ENCODE measurements around the gene FBXO45.
"Not testable (repeated sequence)": the region's sequence is repeated elsewhere in the genome, so short reads cannot be mapped to it uniquely, and the experiment has no call there.

Gene FBXO45

DNA sequence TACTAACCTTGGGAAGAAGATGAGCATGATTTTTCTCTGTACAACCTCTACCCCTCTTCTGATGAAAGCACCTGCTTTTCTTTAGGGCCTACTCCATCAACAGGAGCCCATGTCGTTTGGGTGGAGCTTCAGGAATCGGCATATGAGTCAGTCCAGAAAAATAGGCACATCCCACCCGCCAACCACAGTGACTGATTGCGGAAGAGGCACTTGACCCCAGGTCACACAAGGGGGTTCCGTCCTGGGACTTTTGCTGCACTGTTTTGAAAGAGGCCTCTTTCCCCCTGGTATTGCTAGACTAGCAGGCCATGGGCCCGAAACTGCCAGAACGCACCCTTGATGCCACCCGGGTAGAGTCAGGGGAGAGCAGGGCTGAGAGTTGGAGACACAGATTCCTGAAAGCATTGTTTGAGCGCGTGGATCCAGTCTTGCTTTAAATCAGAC, 51.7 kb downstream of the FBXO45 start:
- no peak for DNase-seq

DNA sequence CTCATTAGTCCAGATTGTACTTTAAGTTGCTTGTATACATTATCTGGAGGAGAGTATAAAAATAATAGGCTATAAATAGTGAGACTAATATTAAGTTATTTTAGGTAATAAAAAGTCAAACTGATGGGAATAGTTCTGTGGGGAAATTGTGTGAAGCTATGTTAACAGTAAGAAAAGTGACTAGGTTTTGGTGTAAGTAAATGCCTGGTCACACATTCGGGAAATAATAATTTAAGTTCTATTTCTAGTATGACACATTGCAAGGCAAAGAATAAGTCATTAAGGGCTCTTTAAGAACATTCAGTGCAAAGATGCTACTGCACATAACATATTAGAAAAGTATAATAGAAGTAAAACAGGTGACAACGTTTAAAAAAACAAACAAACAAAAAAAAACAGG, 52.2 kb downstream of the FBXO45 start:
- DNase-seq, result no peak

DNA sequence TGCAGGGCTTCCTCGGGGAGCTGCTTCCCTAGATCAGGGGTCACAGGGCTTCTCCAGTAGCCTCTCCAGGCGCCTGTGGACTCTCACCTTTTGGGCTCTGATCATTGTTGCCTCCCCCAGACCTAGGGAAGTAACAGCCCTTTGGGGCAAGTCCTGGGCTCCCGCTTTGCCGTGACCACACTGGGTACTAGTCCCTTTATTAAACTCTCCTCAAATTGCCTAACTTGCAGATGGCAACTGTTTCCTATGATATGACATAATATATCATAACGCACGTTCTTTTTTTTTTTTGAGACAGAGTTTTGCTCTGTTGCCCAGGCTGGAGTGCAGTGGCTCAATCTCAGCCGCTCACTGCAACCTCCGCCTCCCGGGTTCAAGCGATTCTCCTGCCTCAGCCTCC, 53.2 kb downstream of the FBXO45 start:
- no peak for DNase-seq

DNA sequence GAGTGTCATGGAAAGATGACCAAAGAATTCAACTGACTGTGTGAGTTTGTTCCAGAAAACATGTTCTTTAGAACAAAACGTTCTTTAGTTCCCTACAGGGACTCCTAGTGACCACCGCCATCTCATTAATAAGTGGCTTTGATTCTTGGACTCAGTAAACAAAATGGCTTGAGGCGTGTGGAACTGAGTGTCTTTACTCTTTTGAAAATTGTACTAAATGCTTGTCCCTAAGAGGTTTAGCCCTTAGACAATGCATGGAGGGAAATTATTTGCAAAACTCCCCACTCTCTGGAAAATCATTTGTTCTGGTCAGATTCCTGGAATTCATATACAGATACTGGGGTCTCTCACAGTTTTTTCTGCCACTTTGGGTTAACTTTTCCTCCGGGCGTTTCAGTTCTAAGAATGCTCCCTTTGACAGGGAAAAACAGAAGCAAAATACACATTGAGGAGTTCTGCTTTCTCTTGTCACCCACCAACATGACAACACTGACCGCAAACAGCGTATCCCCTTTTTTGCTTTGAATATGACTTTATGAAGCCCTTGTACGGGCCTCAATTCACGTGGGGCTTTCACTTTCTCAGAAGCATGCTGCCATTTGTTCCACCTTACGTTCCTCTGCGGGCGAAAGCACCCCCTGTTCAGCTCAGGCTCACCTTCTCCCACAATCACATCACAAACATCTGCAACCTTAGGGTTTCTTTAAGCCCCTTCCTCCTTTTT, 55.8 kb downstream of the FBXO45 start:
- DNase-seq, result no peak

DNA sequence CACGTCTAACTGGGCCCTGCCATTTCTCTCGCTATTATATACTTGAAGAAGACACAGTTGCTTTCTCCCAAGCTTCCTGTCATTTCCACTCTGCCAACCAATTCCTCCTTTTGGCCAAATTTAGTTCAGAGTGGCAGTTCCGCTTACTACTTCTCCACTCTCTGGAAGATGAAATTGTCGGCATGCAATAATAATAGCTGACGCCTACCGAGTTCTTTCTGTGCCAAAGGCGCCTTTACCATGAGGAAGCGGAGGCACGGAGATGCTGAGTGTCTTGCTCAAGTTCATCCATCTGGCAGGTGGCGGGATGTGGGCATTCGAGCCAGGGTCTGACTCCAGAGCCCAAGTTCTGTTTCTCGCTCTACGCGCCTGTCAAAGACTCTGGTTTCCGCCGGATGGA, 56.4 kb downstream of the FBXO45 start:
- no peak for DNase-seq

DNA sequence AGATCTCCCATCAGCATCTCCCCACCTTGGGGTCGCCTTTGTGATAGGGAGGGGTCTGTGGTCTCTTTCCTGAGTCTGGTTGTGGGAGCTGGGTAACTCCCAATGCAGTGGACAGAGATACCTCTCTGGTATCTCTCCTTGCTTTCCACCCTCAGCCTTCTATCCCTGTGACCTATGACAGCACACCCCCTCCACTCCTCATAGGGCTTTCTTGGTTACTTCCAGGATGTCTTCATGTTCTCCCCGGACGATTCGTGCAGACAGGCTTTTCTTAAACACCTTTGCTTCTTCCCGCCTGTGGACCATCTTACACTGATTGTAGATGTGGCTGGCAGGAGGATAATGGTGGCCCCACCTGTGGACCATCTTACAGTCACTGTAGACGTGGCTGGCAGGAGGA, 56.9 kb downstream of the FBXO45 start:
- DNase-seq, result no peak

DNA sequence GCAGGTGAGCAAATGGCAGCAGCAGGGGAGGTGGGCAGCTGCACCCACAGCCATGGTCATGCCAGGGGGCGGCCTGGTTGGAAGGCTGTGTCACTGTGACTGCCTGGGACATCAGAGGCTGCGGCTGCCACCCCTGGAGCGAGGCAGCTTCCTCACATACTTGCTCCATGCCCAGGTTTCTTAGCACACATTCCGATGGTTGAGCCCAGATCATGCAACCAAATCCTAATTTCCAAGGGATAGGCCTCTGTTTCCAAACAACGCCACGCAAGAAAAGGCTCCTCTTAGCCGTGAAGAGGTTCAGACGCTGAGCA, 59.4 kb downstream of the FBXO45 start:
- DNase-seq, result no peak

DNA sequence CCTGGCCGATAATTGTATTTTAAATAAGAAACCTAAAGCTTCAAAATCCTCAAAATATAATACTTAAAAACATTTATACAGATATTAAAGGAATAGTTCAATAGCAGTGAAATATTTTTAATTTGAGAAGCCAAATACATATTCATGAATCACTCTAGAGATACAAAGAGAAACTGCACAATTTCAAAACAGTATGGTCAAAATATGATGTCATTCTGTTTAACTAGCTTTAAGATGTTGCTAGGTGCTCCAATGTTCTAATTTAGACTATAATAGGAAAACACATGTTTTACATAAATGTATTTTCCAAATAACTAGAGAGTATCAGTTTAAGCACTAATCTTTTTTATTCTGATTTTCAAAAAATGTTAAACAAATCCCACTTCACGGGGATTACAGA, 60.8 kb downstream of the FBXO45 start:
- DNase-seq, result no peak

DNA sequence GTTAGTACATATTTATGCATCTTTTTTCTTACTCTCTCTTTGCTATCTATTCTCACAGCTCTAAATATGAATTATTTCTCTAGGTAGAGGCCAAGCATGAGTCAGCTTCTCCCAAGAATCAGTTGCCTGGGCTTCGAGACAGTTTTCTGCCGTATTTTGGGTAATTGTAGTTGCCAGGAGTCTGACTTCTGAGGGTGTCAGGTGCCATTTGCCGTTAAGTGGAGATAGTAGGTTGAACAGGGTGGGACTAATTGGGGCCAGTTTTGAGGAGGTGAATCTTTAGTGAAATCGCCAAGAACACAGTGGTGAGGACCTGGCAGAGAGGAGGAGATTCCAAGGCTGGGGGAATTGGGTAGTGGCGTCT, 63.2 kb downstream of the FBXO45 start:
- DNase-seq, result no peak

DNA sequence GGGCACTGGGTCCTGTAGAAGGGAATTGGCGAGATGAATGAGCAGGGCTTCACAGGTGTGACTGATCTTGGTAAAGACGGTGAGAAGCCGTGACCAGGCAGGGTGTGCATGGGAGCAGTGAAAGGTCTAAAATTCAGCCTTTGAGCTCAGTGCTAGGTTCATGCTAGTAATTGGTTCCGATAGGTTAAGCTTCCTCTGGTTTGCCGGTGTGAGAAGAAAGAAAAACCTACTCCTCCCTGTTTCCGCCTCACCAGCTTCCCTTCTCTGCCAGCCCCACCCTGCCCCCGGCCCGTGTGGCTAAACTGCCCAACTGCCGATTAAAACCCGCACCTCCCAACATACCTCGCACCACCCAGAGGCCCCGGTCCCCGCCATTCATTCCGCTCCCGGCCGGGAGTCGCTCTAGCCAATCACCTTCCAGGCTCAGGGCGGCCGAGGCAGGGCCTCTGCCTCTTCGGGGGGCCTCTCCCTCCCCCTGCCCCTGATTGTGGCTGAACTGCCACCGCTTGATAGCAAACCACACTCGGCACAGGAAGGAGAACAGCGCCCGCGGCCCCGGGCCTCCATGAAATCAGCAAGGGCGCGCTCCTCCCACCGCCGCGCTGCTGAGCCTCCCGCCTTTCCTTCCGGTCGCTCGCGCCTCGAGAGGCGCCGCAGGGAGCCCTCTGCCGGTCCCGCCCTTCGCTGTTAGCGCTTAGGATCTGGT, 63.7 kb downstream of the FBXO45 start:
- DNase-seq, result peak; percentile 78

DNA sequence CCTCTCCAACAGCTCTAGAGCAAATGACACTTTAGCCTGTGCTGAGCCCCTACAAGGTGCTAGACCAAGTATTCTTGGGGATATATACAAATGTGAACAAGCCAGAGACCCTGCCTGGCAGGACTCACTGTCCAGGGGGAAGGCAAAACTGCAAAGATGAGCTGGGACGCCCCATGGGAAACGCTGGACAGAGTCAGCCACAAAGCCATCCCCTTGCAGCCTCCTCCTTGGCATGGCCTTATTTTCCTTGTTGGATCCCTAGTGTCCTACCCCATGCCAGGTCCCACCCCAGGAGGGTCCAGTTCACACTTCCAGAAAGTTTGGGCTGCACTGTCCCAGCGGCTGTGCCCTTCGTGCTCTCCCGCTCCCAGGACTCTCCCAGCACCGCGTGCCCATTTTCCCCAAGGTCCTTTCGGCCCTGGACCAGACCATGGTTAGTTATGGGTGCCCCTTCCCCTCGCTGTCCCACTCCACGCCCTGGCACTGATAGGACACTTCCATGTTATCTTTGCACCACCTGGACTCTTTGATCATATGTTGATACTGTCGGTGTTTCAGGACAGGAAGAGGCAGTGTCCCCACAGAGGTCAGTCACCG, 65.2 kb downstream of the FBXO45 start:
- no peak for DNase-seq

DNA sequence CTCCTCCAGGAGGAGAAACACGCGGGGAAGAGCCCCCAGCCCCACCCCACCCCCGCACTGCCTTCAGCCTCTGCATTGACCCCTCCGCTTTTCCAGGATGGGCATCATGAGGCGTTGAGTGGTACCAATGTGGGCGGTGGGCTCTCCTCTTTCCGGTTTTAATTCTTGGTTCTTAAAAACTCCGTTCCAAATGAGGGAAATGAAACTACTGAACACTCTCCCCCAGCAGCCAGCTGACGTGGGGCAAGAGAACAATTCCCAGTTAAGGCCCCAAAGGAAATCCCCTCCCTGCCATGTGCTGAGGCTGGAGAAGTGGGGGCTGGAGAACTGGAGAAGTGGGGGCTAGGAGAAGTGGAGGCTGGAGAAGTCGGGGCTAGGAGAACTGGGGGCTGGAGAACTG, 65.8 kb downstream of the FBXO45 start:
- no peak for DNase-seq

DNA sequence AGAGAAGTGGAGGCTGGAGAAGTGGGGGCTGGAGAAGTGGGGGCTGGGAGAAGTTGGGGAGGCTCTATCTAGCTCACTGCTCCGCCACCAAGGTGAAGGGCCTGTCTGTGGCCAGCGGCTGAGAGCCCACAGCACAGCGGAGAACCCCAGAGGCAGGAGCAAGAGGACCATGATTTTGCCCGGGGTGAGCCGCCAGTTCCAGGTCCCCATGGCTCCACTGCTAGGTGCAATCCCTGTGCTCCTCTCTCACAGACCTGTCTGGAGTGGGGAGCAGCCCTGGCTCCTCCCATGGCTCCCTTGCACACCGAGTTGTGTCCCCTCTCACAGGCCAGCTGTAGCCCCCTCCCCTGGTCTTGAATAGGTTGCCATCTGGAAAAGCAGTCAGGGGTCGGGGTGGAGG, 66.4 kb downstream of the FBXO45 start:
- DNase-seq, result no peak

DNA sequence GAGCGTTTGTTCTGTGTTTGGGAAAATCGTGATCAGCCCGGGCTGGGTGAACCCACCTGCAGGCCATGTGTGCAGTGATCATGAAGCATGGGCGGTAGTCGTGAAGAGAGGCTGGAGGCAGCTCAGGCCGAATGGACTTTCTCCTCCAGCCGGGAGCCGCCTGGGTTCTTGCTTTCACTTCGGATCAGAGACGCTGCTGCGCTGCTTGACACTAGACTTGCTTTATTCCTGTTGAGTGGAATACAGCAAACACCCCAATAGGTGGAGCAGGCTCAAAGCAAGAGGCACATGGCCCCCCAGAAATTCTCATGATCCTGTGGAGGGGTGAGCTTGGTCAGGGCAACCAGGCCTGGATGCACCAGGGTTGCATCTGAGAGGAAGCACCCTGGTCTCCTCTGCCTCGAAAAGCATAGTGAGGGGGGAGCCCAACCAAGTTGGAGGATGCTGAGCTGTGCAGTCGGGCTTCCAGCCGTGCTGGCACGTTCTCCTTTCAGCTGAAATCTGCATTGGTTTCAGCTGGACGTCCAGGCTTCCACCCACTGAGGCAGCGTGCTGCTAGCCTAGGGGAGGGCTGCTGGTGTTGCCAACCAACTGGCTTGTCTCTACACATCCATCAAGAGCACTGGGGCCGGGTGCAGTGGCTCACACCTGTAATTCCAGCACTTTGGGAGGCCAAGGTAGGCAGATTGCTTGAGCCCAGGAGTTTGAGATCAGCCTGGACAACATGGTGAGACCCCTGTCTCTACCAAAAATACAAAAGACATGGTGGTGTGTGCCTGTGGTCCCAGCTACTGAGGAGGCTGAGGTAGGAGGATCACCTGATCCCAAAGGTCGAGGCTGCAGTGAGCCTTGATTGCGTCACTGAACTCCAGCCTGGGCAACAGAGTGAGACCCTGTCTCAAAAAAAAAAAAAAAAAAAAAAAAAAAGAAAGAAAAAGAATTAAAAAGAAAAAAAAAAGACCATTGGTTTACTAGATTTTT, 68.2 kb downstream of the FBXO45 start:
- DNase-seq, result no peak

DNA sequence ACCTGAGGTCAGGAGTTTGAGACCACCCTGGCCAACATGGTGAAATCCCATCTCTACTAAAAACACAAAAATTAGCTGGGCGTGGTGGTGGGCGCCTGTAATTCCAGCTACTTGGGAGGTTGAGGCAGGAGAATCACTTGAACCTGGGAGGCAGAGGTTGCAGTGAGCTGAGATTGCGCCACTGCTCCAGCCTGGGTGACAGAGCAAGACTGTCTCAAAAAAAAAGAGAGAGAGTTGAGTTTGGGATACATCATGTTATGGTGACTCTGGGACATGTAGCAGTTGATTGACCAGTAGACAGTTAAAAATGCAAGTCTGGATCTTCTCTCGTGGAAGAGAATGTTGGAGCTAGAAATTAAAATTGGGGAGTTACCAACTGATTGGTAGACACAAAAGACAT, 69.5 kb downstream of the FBXO45 start:
- DNase-seq, result not testable (repeated sequence)
